IMR-90 (cell line): Measurements from ENCODE around the gene VKORC1L1. TPM values are rescaled to one million over a fixed set of nuclear protein-coding genes. Genes with fewer than 3 reads are reported as not detected.
"Not testable (repeated sequence)": the region's sequence is repeated elsewhere in the genome, so short reads cannot be mapped to it uniquely, and the experiment has no call there.

Experiments
- ATAC-seq: fragments of 200-7000 bp; cut with Tn5 transposase; 2 replicates; pipeline ENCODE4 v1.9.1; 2020; ENCODE audit warnings: low read depth, mild to moderate bottlenecking, moderate library complexity
- BruUV-seq: library from RNA; stranded (reverse); fragments of 400-500 nt; replicated peaks from 2 replicates; lab custom pipeline; 2021; lab: Mats Ljungman, UMichigan
- CTCF ChIA-PET: fragments of 300-600 bp; formaldehyde crosslinking; extraction: SDS; loops from one replicate; lab custom pipeline; 2021; ENCODE audit warnings: antibody characterized with exemption; lab: Yijun Ruan, JAX
- POLR2A ChIA-PET: fragments of 300-600 bp; sonication (Branson Sonifier 250); formaldehyde crosslinking; loops from one replicate; lab custom pipeline; 2022; ENCODE audit warnings: antibody characterized with exemption; ENCODE audit not compliant: unreplicated experiment; lab: Charles Lee
- DNase-seq: peaks from one replicate; pipeline ENCODE4 v3.0.0; 2013
- H2AFZ ChIP-seq: replicated peaks from 2 replicates; pipeline ENCODE3; 2013; ENCODE audit warnings: low read length, mild to moderate bottlenecking; ENCODE audit not compliant: poor library complexity
- H2AK5ac ChIP-seq: 2 replicates; pipeline ENCODE4 v1.6.1; 2013; ENCODE audit warnings: low read depth, low read length, inconsistent platforms
- H2AK9ac ChIP-seq: replicated peaks from 2 replicates; pipeline ENCODE3; 2013; ENCODE audit warnings: mild to moderate bottlenecking, low read depth, low read length, moderate library complexity; ENCODE audit not compliant: poor library complexity
- H2BK120ac ChIP-seq: 2 replicates; pipeline ENCODE4 v1.6.1; 2013; ENCODE audit warnings: low read depth, low read length, inconsistent platforms
- H2BK15ac ChIP-seq: 3 replicates; pipeline ENCODE4 v1.6.1; 2013; ENCODE audit warnings: low read depth, low read length, inconsistent platforms
- H2BK20ac ChIP-seq: 2 replicates; pipeline ENCODE4 v1.6.1; 2013; ENCODE audit warnings: low read depth, mild to moderate bottlenecking, inconsistent platforms, low read length, moderate library complexity
- H2BK5ac ChIP-seq: 2 replicates; pipeline ENCODE4 v1.6.1; 2013; ENCODE audit warnings: mild to moderate bottlenecking, low read depth, low read length, inconsistent platforms; ENCODE audit not compliant: poor library complexity, severe bottlenecking
- H3K14ac ChIP-seq: replicated peaks from 2 replicates; pipeline ENCODE4 v1.6.1; 2013; ENCODE audit warnings: low read depth, low read length, inconsistent platforms
- H3K18ac ChIP-seq: 2 replicates; pipeline ENCODE4 v1.6.1; 2013; ENCODE audit warnings: low read depth, low read length, control low read depth
- H3K23ac ChIP-seq: 2 replicates; pipeline ENCODE4 v1.6.1; 2013; ENCODE audit warnings: low read depth, low read length, inconsistent platforms
- H3K27ac ChIP-seq: 2 replicates; pipeline ENCODE4 v1.5.1; 2013; ENCODE audit warnings: mild to moderate bottlenecking, control low read depth, low read length; ENCODE audit not compliant: insufficient read depth
- H3K27me3 ChIP-seq: 2 replicates; pipeline ENCODE4 v1.6.1; 2013; ENCODE audit warnings: low read length; ENCODE audit not compliant: control insufficient read depth, insufficient read depth
- H3K36me3 ChIP-seq: 2 replicates; pipeline ENCODE4 v1.6.1; 2013; ENCODE audit warnings: low read length, mixed read lengths; ENCODE audit not compliant: control insufficient read depth, insufficient read depth
- H3K4ac ChIP-seq: 2 replicates; pipeline ENCODE4 v1.6.1; 2013; ENCODE audit warnings: low read depth, low read length, inconsistent platforms
- H3K4me1 ChIP-seq: 2 replicates; pipeline ENCODE4 v1.6.1; 2013; ENCODE audit warnings: low read length, mixed read lengths; ENCODE audit not compliant: control insufficient read depth, insufficient read depth
- H3K4me2 ChIP-seq: 2 replicates; pipeline ENCODE4 v1.6.1; 2013; ENCODE audit warnings: low read depth, mild to moderate bottlenecking, control low read depth, low read length, moderate library complexity
- H3K4me3 ChIP-seq: 2 replicates; pipeline ENCODE4 v1.5.1; 2013; ENCODE audit warnings: low read depth, mild to moderate bottlenecking, control low read depth, low read length, moderate library complexity; ENCODE audit not compliant: insufficient read depth
- H3K56ac ChIP-seq: 2 replicates; pipeline ENCODE4 v1.6.1; 2013; ENCODE audit warnings: low read length, inconsistent platforms; ENCODE audit not compliant: insufficient read depth; ENCODE audit errors: extremely low read depth
- H3K79me1 ChIP-seq, 2 experiments: 2 replicates each; pipeline ENCODE4 v1.6.1; 2013; ENCODE audit warnings: low read length in 2 of 2, inconsistent platforms in 1 of 2, low read depth in 1 of 2
- H3K9ac ChIP-seq: 2 replicates; pipeline ENCODE4 v1.6.1; 2013; ENCODE audit warnings: low read depth, low read length, control low read depth
- H3K9me1 ChIP-seq: 2 replicates; pipeline ENCODE4 v1.6.1; 2013; ENCODE audit warnings: low read length, inconsistent platforms; ENCODE audit not compliant: insufficient read depth
- H3K9me3 ChIP-seq: 2 replicates; pipeline ENCODE4 v1.6.1; 2013; ENCODE audit warnings: low read length; ENCODE audit not compliant: control insufficient read depth, insufficient read depth
- H4K20me1 ChIP-seq: 2 replicates; pipeline ENCODE4 v1.6.1; 2013; ENCODE audit warnings: low read length, inconsistent platforms; ENCODE audit not compliant: insufficient read depth
- H4K5ac ChIP-seq: 2 replicates; pipeline ENCODE4 v1.6.1; 2013; ENCODE audit warnings: mild to moderate bottlenecking, low read depth, low read length, control low read depth
- H4K8ac ChIP-seq, 2 experiments: 2 replicates each; pipeline ENCODE4 v1.6.1; 2013; ENCODE audit warnings: low read depth in 2 of 2, low read length in 2 of 2, control low read depth in 1 of 2, inconsistent platforms in 1 of 2
- H4K91ac ChIP-seq: 2 replicates; pipeline ENCODE4 v1.6.1; 2013; ENCODE audit warnings: low read depth, low read length, inconsistent platforms; ENCODE audit not compliant: insufficient read depth
- WGBS, 2 experiments: methylation state at CpG; one replicate each; pipeline versions ENCODE4 v1.1.5 to v1.1.7; 2013; ENCODE audit warnings: missing lambda C conversion rate in 2 of 2; ENCODE audit not compliant: insufficient read length in 1 of 2; ENCODE audit errors: extremely low coverage in 2 of 2; 5-methylcytosine and 5-hydroxymethylcytosine counted together
- dilution Hi-C: fragments of 300-500 bp; cut with HindIII; formaldehyde crosslinking; loops from one replicate; pipeline ENCODE4 v1.14.3; 2018; ENCODE audit warnings: low sequenced_read_pairs; ENCODE audit not compliant: unreplicated experiment
- in situ Hi-C: fragments of 300-500 bp; cut with MboI; formaldehyde crosslinking; loops from 3 replicates; pipeline ENCODE4 v1.14.3; 2019; ENCODE audit warnings: low sequenced_read_pairs, inconsistent platforms, mixed read lengths
- intact Hi-C: fragments of 100-400 bp; cut with micrococcal nuclease; formaldehyde crosslinking; loops from 2 replicates; pipeline ENCODE4 v1.10.0; 2022
- polyA plus RNA-seq, 3 experiments: library from polyadenylated mRNA; depleted of rRNA; stranded (reverse); fragments of >200 nt; gene quantifications; 2 replicates each; pipeline ENCODE4 v1.2.3, GENCODE V29; 2012; ENCODE audit warnings: low replicate concordance in 1 of 3
- total RNA-seq: library from RNA; depleted of rRNA; stranded (reverse); fragments of >200 nt; gene quantifications from 2 replicates; pipeline ENCODE4 v1.2.3, GENCODE V29; 2012

Gene VKORC1L1
- total and polyA plus RNA-seq, 2 of the 4 experiments (the other 2 are of a cell fraction): 12.5 to 14.5 TPM

DNA sequence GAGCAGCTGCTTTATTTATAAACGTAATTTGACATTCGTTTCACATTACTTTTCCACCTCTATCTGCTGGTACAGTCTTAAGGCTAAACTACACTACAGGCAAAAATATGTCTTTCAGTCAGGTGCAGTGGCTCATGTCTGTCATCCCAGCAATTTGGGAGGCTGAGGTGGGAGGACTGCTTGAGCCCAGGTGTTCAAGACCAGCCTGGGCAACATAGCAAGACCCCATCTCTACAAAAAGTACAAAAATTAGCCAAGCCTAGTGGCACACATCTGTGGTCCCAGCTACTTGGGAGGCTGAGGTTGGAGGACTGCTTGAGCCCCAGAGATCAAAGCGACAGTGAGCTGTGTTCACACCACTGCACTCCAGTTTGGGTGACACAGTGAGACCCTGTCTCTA is 91.8 kb downstream of the VKORC1L1 start:
- H2AK9ac ChIP-seq, H2BK120ac ChIP-seq, H2AFZ ChIP-seq, H3K4me3 ChIP-seq, H3K27me3 ChIP-seq, BruUV-seq, H2BK5ac ChIP-seq, H2BK15ac ChIP-seq, H3K23ac ChIP-seq, H3K9me1 ChIP-seq, H3K14ac ChIP-seq, intact Hi-C loops, H4K5ac ChIP-seq, H3K9me3 ChIP-seq, H3K27ac ChIP-seq, ATAC-seq, H3K9ac ChIP-seq, H4K8ac ChIP-seq, H3K18ac ChIP-seq, DNase-seq, H2BK20ac ChIP-seq, CTCF ChIA-PET, H3K4me1 ChIP-seq, POLR2A ChIA-PET, H2AK5ac ChIP-seq, H3K56ac ChIP-seq, dilution Hi-C loops, H4K20me1 ChIP-seq, H3K4me2 ChIP-seq, H4K91ac ChIP-seq, H3K4ac ChIP-seq: not testable (repeated sequence)
- Histone ChIP-seq H3K79me1 (peaks cover 0 to 11% of the 10 kb centered on the region in 2 experiments; a peak in 3 of 4 replicates), H3K36me3 (peaks cover 58% of the 10 kb centered on the region)
- no CpG with 5 or more reads among the region's 3 CpGs for WGBS, 2 experiments
- in situ Hi-C loops: loop anchor here (25.0 kb wide), 1 partner anchor 227 kb away; no protein-coding TSS in a partner anchor
